Lower leg skin (tissue), 4 donors: ENCODE results near the gene MCCD1. TPM values are rescaled to one million over a fixed set of nuclear protein-coding genes. Genes with fewer than 3 reads are reported as not detected.
"Not testable (repeated sequence)": the region's sequence is repeated elsewhere in the genome, so short reads cannot be mapped to it uniquely, and the experiment has no call there.

ENCODE experiments used
- DNase-seq, 2 donors: peaks; one replicate each; pipeline ENCODE4 v3.0.0-alpha.2; 2019; ENCODE audit warnings: low spot score in 2 of 2
- H3K4me3 ChIP-seq: fragments of 200-600 bp; sonication (generic); 2 replicates; pipeline ENCODE4 v1.5.1; 2017; ENCODE audit warnings: mild to moderate bottlenecking, low read depth; ENCODE audit not compliant: poor library complexity, severe bottlenecking
- CTCF ChIP-seq, 3 donors: fragments of 450-650 bp; IDR thresholded peaks; one replicate each; pipeline ENCODE4 v1.5.1; 2016; ENCODE audit warnings: antibody characterized with exemption in 3 of 3, mild to moderate bottlenecking in 3 of 3, moderate library complexity in 2 of 3
- POLR2A ChIP-seq, 2 donors: fragments of 450-650 bp; IDR thresholded peaks; one replicate each; pipeline ENCODE4 v1.6.1; 2016 to 2017; ENCODE audit warnings: antibody characterized with exemption in 2 of 2, mild to moderate bottlenecking in 1 of 2, moderate library complexity in 1 of 2
- WGBS, 2 donors: methylation state at CpG; one replicate each; pipeline ENCODE4 v1.1.5; 2018; 5-methylcytosine and 5-hydroxymethylcytosine counted together
- intact Hi-C: fragments of 100-400 bp; cut with DNase I; formaldehyde crosslinking; loops from one replicate; pipeline ENCODE4 v1.15.0; 2023; ENCODE audit warnings: low total_unique reads
- total RNA-seq, 4 donors: library from RNA; depleted of rRNA; stranded (reverse); fragments of >200 nt; gene quantifications; one replicate each; pipeline ENCODE4 v1.1.0, GENCODE V29; 2016

MCCD1 gene
- total RNA-seq, 4 donors from 2014 or later = not detected

- intact Hi-C loops = loop anchor here (5.0 kb wide), 1 partner anchor 52 kb away; no protein-coding TSS in a partner anchor
- TF ChIP-seq CTCF (IDR thresholded peaks at IDR 0.05) (no peak), POLR2A (IDR thresholded peaks at IDR 0.05) (no peak)
- DNase-seq = no peak
- 58 to 72% methylated on average over 7 of the region's 7 CpGs for WGBS, 2 donors
- H3K4me3 ChIP-seq = no peak overlapping the region
Measured at GRCh38 chr6:31545291-31545690, 16.5 kb downstream of the MCCD1 start.

GRCh38 chr6:31546339-31546957 is 17.7 kb downstream of the MCCD1 start, which contains the start of gene ATP6V1G2:
Gene ATP6V1G2 (minus strand): TSS chr6:31546608. CDS start chr6:31546559, 49 bp downstream.
- DNase-seq = peak; percentile 90 to 98
- 7 to 8% methylated on average over 11 of the region's 11 CpGs for WGBS, 2 donors
- intact Hi-C loops = loop anchor here (5.0 kb wide), 1 partner anchor 51 kb away; no protein-coding TSS in a partner anchor
- TF ChIP-seq CTCF (IDR thresholded peaks at IDR 0.05) = peak in 1 of 3 donors; percentile 97
- TF ChIP-seq POLR2A (IDR thresholded peaks at IDR 0.05) = no peak
- no peak within 1 kb of the TSS for H3K4me3 ChIP-seq

GRCh38 chr6:31546958-31547726 is 18.4 kb downstream of the MCCD1 start, which contains the start of gene NFKBIL1:
Gene NFKBIL1 (plus strand): TSS chr6:31547608. CDS start chr6:31547695, 87 bp downstream.
- WGBS, 2 donors = 0 to 1% methylated on average over 25 of the region's 25 CpGs
- H3K4me3 ChIP-seq = no peak within 1 kb of the TSS
- intact Hi-C loops = loop anchor here (5.0 kb wide), 1 partner anchor 50 kb away; no protein-coding TSS in a partner anchor
- peak; percentile 96 to 99 for DNase-seq
- TF ChIP-seq POLR2A (IDR thresholded peaks at IDR 0.05) = no peak
- no peak for TF ChIP-seq CTCF (IDR thresholded peaks at IDR 0.05)

- intact Hi-C loops = loop anchor here (5.0 kb wide), 1 partner anchor 49 kb away; no protein-coding TSS in a partner anchor
- DNase-seq = no peak
- TF ChIP-seq POLR2A (IDR thresholded peaks at IDR 0.05) (no peak), CTCF (IDR thresholded peaks at IDR 0.05) (no peak)
- no peak overlapping the region for H3K4me3 ChIP-seq
- WGBS, 2 donors = 78 to 80% methylated on average over 24 of the region's 24 CpGs
Measured at GRCh38 chr6:31547727-31548543, 19.2 kb downstream of the MCCD1 start.

GRCh38 chr6:31548544-31548873 is 19.7 kb downstream of the MCCD1 start:
- 97 to 98% methylated on average over 2 of the region's 2 CpGs for WGBS, 2 donors
- DNase-seq = no peak
- H3K4me3 ChIP-seq = no peak overlapping the region
- intact Hi-C loops = loop anchor here (5.0 kb wide), 1 partner anchor 49 kb away; no protein-coding TSS in a partner anchor
- no peak for TF ChIP-seq CTCF (IDR thresholded peaks at IDR 0.05)
- no peak for TF ChIP-seq POLR2A (IDR thresholded peaks at IDR 0.05)

GRCh38 chr6:31551371-31551770 is 22.6 kb downstream of the MCCD1 start:
- WGBS, 2 donors = 64 to 67% methylated on average over 5 of the region's 5 CpGs
- H3K4me3 ChIP-seq, DNase-seq, intact Hi-C loops: not testable (repeated sequence)
